ENCODE measurements around the gene THPO. TPM values are rescaled to one million over a fixed set of nuclear protein-coding genes. Genes with fewer than 3 reads are reported as not detected.
A peak's percentile ranks its signal among the peaks of the same experiment; 100 is the strongest.

Gene THPO
- total RNA-seq, 1 donor from 2014 or later, result not detected

DNA sequence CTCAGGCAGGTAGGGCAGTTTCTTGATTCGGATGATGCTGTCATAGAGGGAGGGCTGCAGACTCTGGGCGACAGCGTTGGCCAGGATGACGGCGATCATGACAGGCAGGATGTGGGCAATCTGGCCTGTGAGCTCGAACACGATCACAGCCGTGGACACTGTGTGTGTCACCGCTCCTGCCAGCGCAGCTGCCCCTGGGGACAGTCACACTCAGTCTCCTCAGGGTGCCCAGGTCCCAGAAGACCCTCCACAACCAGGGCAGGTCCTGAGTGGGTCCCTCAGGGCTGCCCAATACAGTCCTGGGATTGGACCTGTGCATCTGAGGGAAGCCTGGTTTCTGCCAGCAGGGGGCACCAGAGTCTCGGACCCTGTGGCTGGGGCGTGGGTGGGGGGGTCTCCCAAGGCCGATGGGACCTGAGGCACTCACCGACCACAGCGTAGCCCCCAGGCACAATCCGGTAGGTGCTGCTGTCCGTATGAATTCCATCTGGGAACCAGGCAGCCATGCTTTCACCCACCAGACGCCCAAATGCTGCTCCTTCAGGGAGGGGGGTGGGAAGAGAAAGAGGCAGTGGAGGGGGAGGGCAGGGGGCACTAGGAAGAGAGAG lies 23.8 kb downstream of the THPO start:
- H3K27ac Mint-ChIP-seq, result no peak overlapping the region
- no peak for TF ChIP-seq CTCF (IDR thresholded peaks at IDR 0.05)

GRCh38 chr3:184353546-184353941 lies 24.5 kb downstream of the THPO start:
- no peak overlapping the region for H3K4me3 Mint-ChIP-seq
- H3K9me3 Mint-ChIP-seq, result no peaks in the 10 kb centered on the region
- DNase-seq, result no peak
- no peaks in the 10 kb centered on the region for H3K36me3 Mint-ChIP-seq (ENCODE audit: low read depth)
- no peaks in the 10 kb centered on the region for H3K27me3 Mint-ChIP-seq
- intact Hi-C loops (cut with micrococcal nuclease), result no loop called here
- ChIA-PET POLR2A (interaction anchor here (1.0 kb wide), 2 partner anchors 15 to 38 kb away, joined by 3 read pairs; no protein-coding TSS in a partner anchor), CTCF (interaction anchor here (1.1 to 2.0 kb wide), 6 partner anchors 10 to 161 kb away, joined by 3 to 24 read pairs (median 5); partner anchors contain the start of gene FAM131A)
- H3K4me1 Mint-ChIP-seq, result no peaks in the 10 kb centered on the region
- H3K27ac Mint-ChIP-seq, result no peak overlapping the region
- TF ChIP-seq CTCF (IDR thresholded peaks at IDR 0.05), result no peak
- no peak for ATAC-seq (ENCODE audit: low read depth)

More for the DNA sequence above, 23.8 kb downstream of the THPO start:
- POLR2A ChIA-PET, result interaction anchor here (1.0 kb wide), 2 partner anchors 16 to 39 kb away, joined by 3 read pairs; no protein-coding TSS in a partner anchor
- DNase-seq, result peak; percentile 57
- no peaks in the 10 kb centered on the region for H3K27me3 Mint-ChIP-seq
- CTCF ChIA-PET, result interaction anchor here (0.9 to 2.0 kb wide), 6 partner anchors 10 to 160 kb away, joined by 3 to 24 read pairs (median 5); no protein-coding TSS in a partner anchor
- no peak overlapping the region for H3K4me3 Mint-ChIP-seq
- no peaks in the 10 kb centered on the region for H3K9me3 Mint-ChIP-seq
- ATAC-seq (ENCODE audit: low read depth), result peak; percentile 87
- intact Hi-C loops (cut with micrococcal nuclease), result loop anchor here (1.0 kb wide), 3 partner anchors 9 to 190 kb away; no protein-coding TSS in a partner anchor
- H3K4me1 Mint-ChIP-seq, result no peaks in the 10 kb centered on the region
- H3K36me3 Mint-ChIP-seq (ENCODE audit: low read depth), result no peaks in the 10 kb centered on the region

DNA sequence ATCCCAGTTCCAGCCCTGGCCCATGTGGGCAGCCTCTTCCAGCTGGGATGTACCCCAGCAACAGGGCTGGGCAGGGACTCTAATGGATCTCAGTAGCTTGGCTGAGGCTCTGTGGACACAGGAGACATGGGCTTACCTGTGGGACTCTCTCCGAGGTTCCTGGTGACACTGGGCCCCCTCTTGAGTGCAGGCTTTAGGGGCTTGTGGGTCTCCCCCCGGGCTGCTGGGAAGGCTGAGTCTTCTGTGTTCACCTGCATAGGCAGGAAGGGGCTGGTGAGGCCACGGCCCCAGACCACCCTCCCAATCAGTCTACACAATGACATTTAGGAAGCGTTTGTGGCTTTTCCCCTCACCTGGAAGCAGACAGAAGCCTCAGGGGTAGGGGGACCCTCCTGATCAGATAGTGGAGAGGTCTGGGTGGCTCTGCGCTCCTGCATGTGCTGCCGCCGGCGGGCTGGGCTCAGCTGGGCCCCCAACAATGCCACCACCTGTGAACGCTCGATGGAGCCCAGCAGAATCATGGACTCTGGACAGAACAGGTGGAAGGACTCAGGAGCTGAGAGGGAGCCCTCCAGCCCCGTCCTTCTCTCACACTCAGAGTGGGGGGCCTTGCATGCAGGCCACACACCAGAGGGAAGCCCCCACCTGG lies 25.0 kb downstream of the THPO start:
- ATAC-seq (ENCODE audit: low read depth) (no peak), DNase-seq (no peak)
- ChIA-PET CTCF (interaction anchor here (1.1 to 2.0 kb wide), 5 partner anchors 11 to 161 kb away, joined by 3 to 24 read pairs (median 5); partner anchors contain the start of gene FAM131A), POLR2A (interaction anchor here (1.0 kb wide), 1 partner anchor 14 kb away, joined by 3 read pairs; no protein-coding TSS in a partner anchor)
- H3K27me3 Mint-ChIP-seq, result no peaks in the 10 kb centered on the region
- H3K4me3 Mint-ChIP-seq, result no peak overlapping the region
- no peak overlapping the region for H3K27ac Mint-ChIP-seq
- no peaks in the 10 kb centered on the region for H3K9me3 Mint-ChIP-seq
- no peaks in the 10 kb centered on the region for H3K4me1 Mint-ChIP-seq
- intact Hi-C loops (cut with micrococcal nuclease), result no loop called here
- no peak for TF ChIP-seq CTCF (IDR thresholded peaks at IDR 0.05)
- H3K36me3 Mint-ChIP-seq (ENCODE audit: low read depth), result no peaks in the 10 kb centered on the region

DNA sequence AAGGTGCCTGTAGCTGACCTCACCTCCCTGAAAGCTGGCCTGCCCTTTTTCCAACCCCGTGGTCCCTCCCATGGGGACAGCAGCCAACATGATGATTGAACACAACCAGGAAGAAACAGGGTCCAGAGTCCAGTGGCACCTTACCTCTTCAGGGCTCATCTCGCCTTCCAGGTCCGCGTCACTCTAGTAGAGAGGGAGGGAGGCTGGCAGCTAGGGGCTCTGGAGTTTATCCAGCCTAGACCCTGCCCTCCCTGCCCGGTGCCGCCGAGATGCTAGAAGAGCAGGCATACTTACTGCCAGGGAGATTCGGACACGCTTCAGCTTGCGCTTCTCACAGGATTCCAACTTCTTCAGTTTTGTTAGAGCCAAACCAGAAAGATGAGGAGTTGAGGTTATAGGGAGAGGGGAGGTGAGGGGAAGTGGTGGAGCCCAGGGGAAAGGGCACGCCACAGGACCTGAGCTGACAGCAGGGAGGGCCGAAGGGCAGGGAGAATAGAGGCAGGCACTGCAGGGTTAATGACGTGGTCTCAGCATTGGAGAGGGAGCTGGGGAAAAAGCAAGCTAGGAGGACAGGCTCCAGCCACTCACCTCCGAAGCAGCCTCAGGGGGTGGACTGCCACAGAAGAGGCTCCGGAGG lies 25.7 kb downstream of the THPO start:
- H3K4me1 Mint-ChIP-seq, result no peaks in the 10 kb centered on the region
- no peaks in the 10 kb centered on the region for H3K9me3 Mint-ChIP-seq
- DNase-seq (no peak), ATAC-seq (ENCODE audit: low read depth) (no peak)
- ChIA-PET CTCF (interaction anchor here (0.6 to 2.0 kb wide), 2 partner anchors 28 to 161 kb away, joined by 3 to 5 read pairs; no protein-coding TSS in a partner anchor), POLR2A (no interaction called here)
- TF ChIP-seq CTCF (IDR thresholded peaks at IDR 0.05), result no peak
- intact Hi-C loops (cut with micrococcal nuclease), result no loop called here
- H3K27ac Mint-ChIP-seq, result no peak overlapping the region
- H3K27me3 Mint-ChIP-seq, result no peaks in the 10 kb centered on the region
- H3K4me3 Mint-ChIP-seq, result no peak overlapping the region
- H3K36me3 Mint-ChIP-seq (ENCODE audit: low read depth), result no peaks in the 10 kb centered on the region
